ENCODE data around the gene CYB561. TPM values are rescaled to one million over a fixed set of nuclear protein-coding genes. Genes with fewer than 3 reads are reported as not detected.

Gene CYB561
- total RNA-seq, 1 experiment from 2014 or later, result 20.7 TPM

GRCh38 chr17:63458478-63458877, 12.4 kb upstream of the CYB561 start:
- no peaks in the 10 kb centered on the region for H3K27me3 ChIP-seq (ENCODE audit: insufficient read depth, low read length)
- no peak overlapping the region for H2BK5ac ChIP-seq (ENCODE audit: insufficient read length, low read length)
- no peak overlapping the region for H3K4me3 Mint-ChIP-seq
- H2BK120ac ChIP-seq (ENCODE audit: low read depth, low read length, poor library complexity, severe bottlenecking), result no peak overlapping the region
- H3K14ac ChIP-seq (ENCODE audit: insufficient read depth, low read length), result no peak overlapping the region
- H3K27ac Mint-ChIP-seq, result no peak overlapping the region
- H3K4ac ChIP-seq (ENCODE audit: low read depth, low read length), result no peak overlapping the region
- no peak overlapping the region for H3K4me2 ChIP-seq (ENCODE audit: insufficient read depth, insufficient read length, low read length)
- no peak overlapping the region for H3T11ph ChIP-seq (ENCODE audit: low read length)
- H3K23ac ChIP-seq (ENCODE audit: insufficient read length, low read depth, low read length), result no peak overlapping the region
- H2BK20ac ChIP-seq (ENCODE audit: low read depth, low read length, poor library complexity, severe bottlenecking), result no peak overlapping the region
- no peaks in the 10 kb centered on the region for H3K23me2 ChIP-seq (ENCODE audit: insufficient read length, low read depth, low read length, poor library complexity, severe bottlenecking)
- H3K4me1 Mint-ChIP-seq, result peaks cover 7% of the 10 kb centered on the region in 2 experiments
- no peak overlapping the region for H2AFZ ChIP-seq (ENCODE audit: low read length)
- H3K27me3 Mint-ChIP-seq (ENCODE audit: low read depth), result peaks cover 5% of the 10 kb centered on the region
- H3K4me1 ChIP-seq (ENCODE audit: insufficient read depth, low read length), result no peaks in the 10 kb centered on the region
- no peaks in the 10 kb centered on the region for H4K20me1 ChIP-seq (ENCODE audit: control insufficient read depth, insufficient read depth, insufficient read length)
- H4K5ac ChIP-seq (ENCODE audit: insufficient read length, low read depth, low read length), result no peak overlapping the region
- no peaks in the 10 kb centered on the region for H3K79me2 ChIP-seq (ENCODE audit: insufficient read depth, low read length)
- H3K9me3 ChIP-seq (ENCODE audit: control insufficient read depth, low read depth, low read length), result no peaks in the 10 kb centered on the region
- no peak for DNase-seq
- H4K8ac ChIP-seq (replicated peaks; ENCODE audit: insufficient read length, low read depth, low read length), result no peak overlapping the region
- H3K56ac ChIP-seq (ENCODE audit: insufficient read length, low read depth, low read length), result no peak overlapping the region
- no CpG with 5 or more reads among the region's 4 CpGs for WGBS (ENCODE audit: extremely low coverage, insufficient read length, low lambda C conversion rate)
- TF ChIP-seq CTCF (conservative IDR thresholded peaks at IDR 0.05), result no peak
- H4K91ac ChIP-seq (ENCODE audit: insufficient read length, low read depth, low read length), result no peak overlapping the region
- H3K36me3 Mint-ChIP-seq (ENCODE audit: insufficient read depth in 1 of 3, low read depth in 3 of 3), result peaks cover 0 to 7% (median 5%) of the 10 kb centered on the region in 3 experiments; a peak in 3 of 7 replicates
- H2BK15ac ChIP-seq (ENCODE audit: low read depth, low read length), result no peak overlapping the region
- no peak overlapping the region for H3K27ac ChIP-seq (ENCODE audit: insufficient read length, low read depth, low read length)
- H2AK5ac ChIP-seq (ENCODE audit: insufficient read length, low read length), result no peak overlapping the region
- H3K18ac ChIP-seq (ENCODE audit: insufficient read length, low read depth, low read length), result no peak overlapping the region
- H3K9ac ChIP-seq (ENCODE audit: extremely low read depth, insufficient read length, low read length), result no peak overlapping the region
- H2BK12ac ChIP-seq (ENCODE audit: insufficient read length, low read depth, low read length), result no peak overlapping the region
- peaks cover 10 to 12% of the 10 kb centered on the region in 2 experiments for H3K9me3 Mint-ChIP-seq
- H3K79me1 ChIP-seq (ENCODE audit: insufficient read depth, low read depth, low read length, poor library complexity, severe bottlenecking), result no peaks in the 10 kb centered on the region

Data from H9 (cell line).